Activated CD8-positive, alpha-beta memory T cell treated with anti-CD3 and anti-CD28 coated beads, Interleukin-2, amount 10 ng/mL, durations not matched to agents 7 days and 5 days (primary cell): ENCODE data around the gene ZBTB34. TPM values are rescaled to one million over a fixed set of nuclear protein-coding genes. Genes with fewer than 3 reads are reported as not detected.
A peak's percentile ranks its signal among the peaks of the same experiment; 100 is the strongest.
"Not testable (repeated sequence)": the region's sequence is repeated elsewhere in the genome, so short reads cannot be mapped to it uniquely, and the experiment has no call there.

ENCODE experiments used
- ATAC-seq: fragments of 150-1000 bp; cut with Tn5 transposase; one replicate; pipeline ENCODE4 v1.10.0; 2021; ENCODE audit warnings: moderate library complexity
- CTCF ChIA-PET: fragments of 350-600 bp; sonication (Branson Sonifier 250); formaldehyde crosslinking; loops from one replicate; lab custom pipeline; 2021; ENCODE audit warnings: antibody characterized with exemption; lab: Charles Lee
- DNase-seq: peaks from one replicate; pipeline ENCODE4 v3.0.0-alpha.2; 2020
- H3K27ac Mint-ChIP-seq: one replicate; pipeline ENCODE4 v1.8.0; 2021; ENCODE audit warnings: mild to moderate bottlenecking, mixed read lengths
- H3K27me3 Mint-ChIP-seq: one replicate; pipeline ENCODE4 v1.8.0; 2021; ENCODE audit warnings: mixed read lengths
- H3K36me3 Mint-ChIP-seq: one replicate; pipeline ENCODE4 v1.8.0; 2021; ENCODE audit warnings: mild to moderate bottlenecking, mixed read lengths
- H3K4me1 Mint-ChIP-seq: one replicate; pipeline ENCODE4 v1.8.0; 2021; ENCODE audit warnings: mixed read lengths
- H3K4me3 Mint-ChIP-seq: one replicate; pipeline ENCODE4 v1.8.0; 2021; ENCODE audit warnings: mild to moderate bottlenecking, moderate library complexity, mixed read lengths
- H3K9me3 Mint-ChIP-seq: one replicate; pipeline ENCODE4 v1.8.0; 2022; ENCODE audit warnings: low read depth, mixed read lengths
- total RNA-seq, 2 experiments: library from RNA; stranded (reverse); gene quantifications; one replicate each; pipeline ENCODE4 v1.2.3, GENCODE V29; 2021

ZBTB34 gene, protein sequence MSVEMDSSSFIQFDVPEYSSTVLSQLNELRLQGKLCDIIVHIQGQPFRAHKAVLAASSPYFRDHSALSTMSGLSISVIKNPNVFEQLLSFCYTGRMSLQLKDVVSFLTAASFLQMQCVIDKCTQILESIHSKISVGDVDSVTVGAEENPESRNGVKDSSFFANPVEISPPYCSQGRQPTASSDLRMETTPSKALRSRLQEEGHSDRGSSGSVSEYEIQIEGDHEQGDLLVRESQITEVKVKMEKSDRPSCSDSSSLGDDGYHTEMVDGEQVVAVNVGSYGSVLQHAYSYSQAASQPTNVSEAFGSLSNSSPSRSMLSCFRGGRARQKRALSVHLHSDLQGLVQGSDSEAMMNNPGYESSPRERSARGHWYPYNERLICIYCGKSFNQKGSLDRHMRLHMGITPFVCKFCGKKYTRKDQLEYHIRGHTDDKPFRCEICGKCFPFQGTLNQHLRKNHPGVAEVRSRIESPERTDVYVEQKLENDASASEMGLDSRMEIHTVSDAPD
- total RNA-seq, result 1 to 10 TPM; 7.4 to 7.5 TPM

DNA sequence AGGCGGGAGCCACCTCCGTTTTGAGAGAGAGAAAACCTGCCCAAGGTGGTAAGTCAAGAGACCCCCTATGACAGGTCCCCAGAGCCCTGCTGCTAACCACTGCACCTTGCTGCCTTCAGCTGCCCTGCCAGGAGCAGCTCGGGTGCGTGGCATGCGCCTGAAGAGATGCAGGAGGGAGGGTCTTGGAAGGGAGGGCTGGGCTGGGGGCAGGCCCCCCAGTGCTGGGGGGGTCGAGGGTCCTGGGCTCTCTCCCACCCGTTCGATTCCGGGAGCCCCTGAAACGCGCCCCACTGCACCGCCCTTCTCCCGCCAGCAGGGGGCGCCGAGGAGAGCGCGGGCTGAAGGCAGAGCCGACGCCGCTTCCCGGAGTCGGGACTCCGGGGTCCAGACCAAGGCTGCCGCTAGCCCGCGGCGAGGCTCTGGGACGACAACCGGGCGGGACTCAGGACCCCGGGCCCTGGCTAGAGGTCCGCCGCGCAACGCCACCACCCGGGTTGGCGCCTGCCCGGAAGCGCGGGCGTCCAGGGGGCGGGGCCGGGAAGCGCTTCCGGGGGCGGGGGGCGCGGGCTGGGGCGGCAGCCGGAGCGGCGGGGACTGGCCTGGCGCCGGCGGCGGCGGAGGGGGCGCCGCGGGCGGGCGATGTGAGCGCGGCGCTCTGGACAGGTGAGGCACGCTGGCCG lies at the start of gene ZBTB34:
Gene ZBTB34 (plus strand): TSS at position 563 of the 680 bp plus-strand sequence. CDS start 18,761 bp downstream, outside the sequence.
- DNase-seq (peak; percentile 81), ATAC-seq (peak; percentile 81)
- H3K4me1 Mint-ChIP-seq, result peaks cover 24% of the 10 kb centered on the region
- peak within 1 kb of the TSS; percentile 84 for H3K27ac Mint-ChIP-seq
- no peaks in the 10 kb centered on the region for H3K9me3 Mint-ChIP-seq
- H3K4me3 Mint-ChIP-seq, result peak within 1 kb of the TSS; percentile 76
- CTCF ChIA-PET, result interaction anchor here (0.6 to 3.0 kb wide), 12 partner anchors 9 to 472 kb away, joined by 3 to 17 read pairs (median 4); partner anchors contain the start of gene ZBTB43
- H3K36me3 Mint-ChIP-seq, result peaks cover 7% of the 10 kb centered on the region
- H3K27me3 Mint-ChIP-seq, result peaks cover 23% of the 10 kb centered on the region

DNA sequence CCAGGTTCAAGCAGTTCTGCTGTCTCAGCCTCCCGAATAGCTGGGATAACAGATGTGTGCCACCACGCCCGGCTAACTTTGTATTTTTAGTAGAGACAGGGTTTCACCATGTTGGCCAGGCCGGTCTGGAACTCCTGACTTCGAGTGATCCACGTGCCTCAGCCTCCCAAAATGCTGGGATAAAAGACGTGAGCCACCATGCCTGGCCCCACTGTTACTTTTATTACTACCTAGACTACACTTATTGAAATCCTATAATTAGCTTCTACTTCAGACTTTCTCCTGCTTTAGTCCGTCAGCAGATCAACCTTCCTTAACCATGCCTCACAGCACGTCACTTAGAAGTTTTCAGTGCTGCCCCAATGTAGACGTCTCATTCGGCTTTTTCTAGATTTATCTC lies 47.4 kb upstream of the ZBTB34 start:
- H3K27ac Mint-ChIP-seq, result no peak overlapping the region
- no peak for DNase-seq
- H3K4me1 Mint-ChIP-seq, result peaks cover 15% of the 10 kb centered on the region
- CTCF ChIA-PET, result no interaction called here
- peaks cover 62% of the 10 kb centered on the region for H3K36me3 Mint-ChIP-seq
- H3K4me3 Mint-ChIP-seq, result no peak overlapping the region
- ATAC-seq, result no peak
- peaks cover 10% of the 10 kb centered on the region for H3K9me3 Mint-ChIP-seq
- H3K27me3 Mint-ChIP-seq, result no peaks in the 10 kb centered on the region

DNA sequence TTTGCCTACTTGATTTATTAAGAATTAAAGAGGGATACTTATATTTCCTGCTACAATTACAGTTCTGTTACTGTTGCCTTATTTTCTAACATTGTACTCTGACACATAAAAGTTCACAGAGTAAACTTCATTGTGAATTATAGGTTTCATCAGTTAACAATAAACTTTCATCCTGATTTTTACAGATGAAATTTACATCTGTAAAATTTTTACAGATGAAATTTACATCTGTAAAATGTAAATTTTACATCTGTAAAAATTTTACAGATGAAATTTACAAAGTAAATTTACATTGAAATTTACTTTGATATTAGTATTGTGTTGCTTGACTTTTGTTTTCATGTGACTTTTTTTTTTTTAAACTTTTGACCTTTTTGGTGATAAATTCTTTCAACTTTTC lies 46.3 kb upstream of the ZBTB34 start:
- DNase-seq (no peak), ATAC-seq (no peak)
- CTCF ChIA-PET, result no interaction called here
- peaks cover 71% of the 10 kb centered on the region for H3K36me3 Mint-ChIP-seq
- peaks cover 18% of the 10 kb centered on the region for H3K9me3 Mint-ChIP-seq
- no peaks in the 10 kb centered on the region for H3K27me3 Mint-ChIP-seq
- no peak overlapping the region for H3K4me3 Mint-ChIP-seq
- H3K4me1 Mint-ChIP-seq, result peaks cover 18% of the 10 kb centered on the region
- H3K27ac Mint-ChIP-seq, result no peak overlapping the region

DNA sequence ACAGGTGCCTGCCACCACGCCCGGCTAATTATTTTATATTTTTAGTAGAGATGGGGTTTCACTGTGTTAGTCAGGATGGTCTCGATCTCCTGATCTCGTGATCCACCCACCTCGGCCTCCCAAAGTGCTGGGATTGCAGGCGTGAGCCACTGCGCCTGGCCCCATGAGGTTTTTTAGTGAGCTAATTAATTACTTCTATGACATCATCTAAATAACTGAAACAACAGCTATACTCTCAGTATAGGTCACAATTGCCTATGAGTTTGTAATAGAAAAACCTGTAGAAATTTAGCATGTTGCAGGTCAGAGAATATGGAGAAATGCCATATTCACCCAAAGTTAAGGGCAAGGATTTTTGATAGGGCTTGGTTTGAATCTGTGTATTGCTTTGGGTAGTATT lies 42.8 kb upstream of the ZBTB34 start:
- H3K27me3 Mint-ChIP-seq, ATAC-seq, H3K27ac Mint-ChIP-seq, H3K4me3 Mint-ChIP-seq, DNase-seq, CTCF ChIA-PET: not testable (repeated sequence)
- Mint-ChIP-seq H3K36me3 (peaks cover 84% of the 10 kb centered on the region), H3K9me3 (peaks cover 24% of the 10 kb centered on the region), H3K4me1 (peaks cover 25% of the 10 kb centered on the region)

DNA sequence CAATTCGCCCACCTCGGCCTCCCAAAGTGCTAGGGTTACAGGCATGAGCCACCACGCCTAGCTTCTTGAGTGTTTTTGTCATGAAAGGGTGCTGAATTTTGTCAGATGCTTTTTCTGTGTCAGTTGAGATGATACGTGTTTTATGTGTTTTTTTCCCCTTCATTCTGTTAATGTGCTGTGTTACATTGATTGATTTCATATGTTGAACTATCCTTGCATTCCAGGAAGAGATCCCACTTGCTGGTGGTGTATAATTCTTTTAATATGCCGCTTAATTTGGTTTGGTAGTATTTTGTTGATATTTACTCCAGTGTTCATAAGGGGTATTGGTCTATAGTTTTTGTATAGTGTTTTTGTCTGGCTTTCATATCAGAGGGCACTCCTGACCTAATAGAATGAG lies 42.0 kb upstream of the ZBTB34 start:
- Mint-ChIP-seq H3K9me3 (peaks cover 24% of the 10 kb centered on the region), H3K36me3 (peaks cover 82% of the 10 kb centered on the region), H3K27me3 (no peaks in the 10 kb centered on the region), H3K4me3 (no peak overlapping the region), H3K27ac (no peak overlapping the region), H3K4me1 (peaks cover 23% of the 10 kb centered on the region)
- CTCF ChIA-PET, result no interaction called here
- DNase-seq, result no peak
- no peak for ATAC-seq

DNA sequence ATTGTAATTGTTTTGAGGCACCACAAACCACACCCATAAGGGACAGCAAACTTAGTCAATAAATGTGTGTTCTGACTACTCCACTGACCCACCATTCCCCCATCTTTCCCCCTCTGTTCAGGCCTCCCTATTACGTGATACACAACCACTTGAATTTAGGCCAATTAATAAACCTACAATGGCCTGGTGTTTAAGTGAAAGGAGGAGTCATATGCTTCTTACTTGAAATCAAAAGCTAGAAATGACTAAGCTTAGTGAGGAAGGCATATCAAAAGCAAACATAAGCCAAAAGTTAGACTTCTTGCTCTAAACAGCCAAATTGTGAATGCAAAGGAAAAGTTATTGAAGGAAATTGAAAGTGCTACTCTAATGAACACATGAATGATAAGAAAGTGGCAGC lies 41.0 kb upstream of the ZBTB34 start:
- H3K36me3 Mint-ChIP-seq, result peaks cover 81% of the 10 kb centered on the region
- peaks cover 23% of the 10 kb centered on the region for H3K4me1 Mint-ChIP-seq
- H3K27ac Mint-ChIP-seq, result peak overlapping the region; percentile 3
- H3K27me3 Mint-ChIP-seq, result no peaks in the 10 kb centered on the region
- CTCF ChIA-PET, result interaction anchor here (1.0 to 1.6 kb wide), 2 partner anchors 12 to 38 kb away, joined by 3 to 6 read pairs; no protein-coding TSS in a partner anchor
- no peak overlapping the region for H3K4me3 Mint-ChIP-seq
- peak; percentile 85 for ATAC-seq
- peaks cover 24% of the 10 kb centered on the region for H3K9me3 Mint-ChIP-seq
- no peak for DNase-seq

DNA sequence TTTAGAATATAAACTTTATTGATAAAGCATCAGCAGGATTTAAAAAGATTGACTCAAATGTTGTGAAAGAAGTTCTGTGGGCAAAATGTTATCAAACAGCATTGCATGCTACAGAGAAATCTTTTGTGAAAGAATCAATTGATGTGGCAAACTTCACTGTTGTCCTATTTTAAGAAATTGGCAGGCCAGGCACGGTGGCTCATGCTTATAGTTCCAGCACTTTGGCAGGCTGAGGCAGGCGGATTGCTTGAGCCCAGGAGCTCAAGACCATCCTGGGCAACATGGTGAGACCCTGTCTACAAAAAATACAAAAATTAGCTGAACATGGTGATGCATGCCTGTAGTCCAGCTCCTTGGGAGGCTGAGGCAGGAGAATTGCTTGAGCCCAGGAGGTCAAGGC lies 38.2 kb upstream of the ZBTB34 start:
- CTCF ChIA-PET, result interaction anchor here (1.0 kb wide), 1 partner anchor 44 kb away, joined by 4 read pairs; no protein-coding TSS in a partner anchor
- H3K4me1 Mint-ChIP-seq, result peaks cover 24% of the 10 kb centered on the region
- peaks cover 70% of the 10 kb centered on the region for H3K36me3 Mint-ChIP-seq
- no peak overlapping the region for H3K4me3 Mint-ChIP-seq
- no peak overlapping the region for H3K27ac Mint-ChIP-seq
- ATAC-seq, result no peak
- no peak for DNase-seq
- no peaks in the 10 kb centered on the region for H3K27me3 Mint-ChIP-seq
- peaks cover 14% of the 10 kb centered on the region for H3K9me3 Mint-ChIP-seq

DNA sequence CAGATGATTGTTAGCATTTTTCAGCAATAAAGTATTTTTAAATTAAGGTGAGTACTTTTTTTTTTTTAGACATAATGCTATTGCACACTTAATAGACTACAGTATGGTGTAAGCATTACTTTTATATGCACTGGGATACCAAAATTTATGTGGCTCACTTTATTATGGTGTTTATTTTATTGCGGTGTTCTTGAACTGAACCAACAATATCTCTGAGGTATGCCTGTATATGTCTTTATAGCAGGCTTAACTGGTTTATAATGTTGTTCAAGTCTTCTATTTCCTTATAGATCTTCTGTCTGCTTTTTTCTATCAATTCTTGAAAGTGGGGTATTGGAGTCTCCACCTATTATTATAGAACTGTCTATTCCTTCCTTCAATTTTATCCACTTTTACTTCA lies 37.6 kb upstream of the ZBTB34 start:
- DNase-seq (no peak), ATAC-seq (no peak)
- H3K36me3 Mint-ChIP-seq, result peaks cover 67% of the 10 kb centered on the region
- H3K4me1 Mint-ChIP-seq, result peaks cover 24% of the 10 kb centered on the region
- no peak overlapping the region for H3K4me3 Mint-ChIP-seq
- peaks cover 14% of the 10 kb centered on the region for H3K9me3 Mint-ChIP-seq
- H3K27me3 Mint-ChIP-seq, result no peaks in the 10 kb centered on the region
- H3K27ac Mint-ChIP-seq, result no peak overlapping the region
- CTCF ChIA-PET, result interaction anchor here (1.0 kb wide), 1 partner anchor 44 kb away, joined by 4 read pairs; no protein-coding TSS in a partner anchor

DNA sequence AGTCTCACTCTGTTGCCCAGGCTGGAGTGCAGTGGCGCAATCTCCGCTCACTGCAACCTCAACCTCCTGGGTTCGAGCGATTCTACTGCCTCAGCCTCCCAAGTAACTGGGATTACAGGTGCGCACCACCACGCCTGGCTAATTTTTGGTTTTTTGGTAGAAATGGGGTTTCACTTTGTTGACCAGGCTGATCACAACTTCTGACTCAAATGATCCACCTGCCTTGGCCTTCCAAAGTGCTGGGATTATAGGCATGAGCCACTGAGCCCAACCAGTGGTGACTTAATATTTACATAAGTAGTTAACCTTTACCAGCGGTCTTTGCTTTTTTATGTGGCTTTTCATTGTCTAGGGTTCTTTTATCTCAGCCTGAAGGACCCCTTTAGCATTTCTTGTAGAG lies 36.4 kb upstream of the ZBTB34 start:
- CTCF ChIA-PET, ATAC-seq, H3K27ac Mint-ChIP-seq, H3K27me3 Mint-ChIP-seq, H3K9me3 Mint-ChIP-seq, H3K4me3 Mint-ChIP-seq, DNase-seq: not testable (repeated sequence)
- Mint-ChIP-seq H3K36me3 (peaks cover 58% of the 10 kb centered on the region), H3K4me1 (peaks cover 22% of the 10 kb centered on the region)

DNA sequence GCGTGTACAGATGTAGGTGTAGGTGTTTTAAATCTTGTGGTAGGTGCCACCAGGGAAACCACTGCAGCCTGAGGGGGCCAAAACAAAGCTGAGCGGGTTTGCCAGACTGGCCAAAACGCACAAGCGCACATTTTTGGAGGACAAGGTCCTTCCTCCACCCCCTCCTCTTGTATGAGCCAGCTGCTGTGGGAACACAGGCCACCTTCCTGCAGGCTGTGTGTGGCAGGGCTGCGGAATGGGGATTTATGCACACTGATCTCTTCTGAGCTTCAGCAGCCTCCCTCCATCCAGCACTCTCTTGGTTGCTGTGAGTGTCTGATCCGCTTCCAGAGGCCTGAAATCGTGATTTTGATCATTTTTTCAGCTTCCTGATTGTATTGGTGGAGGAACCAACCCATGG lies 33.2 kb upstream of the ZBTB34 start:
- CTCF ChIA-PET, result no interaction called here
- Mint-ChIP-seq H3K36me3 (peaks cover 39% of the 10 kb centered on the region), H3K27me3 (no peaks in the 10 kb centered on the region), H3K9me3 (no peaks in the 10 kb centered on the region), H3K4me3 (no peak overlapping the region), H3K4me1 (peaks cover 26% of the 10 kb centered on the region), H3K27ac (no peak overlapping the region)
- ATAC-seq, result no peak
- DNase-seq, result no peak

DNA sequence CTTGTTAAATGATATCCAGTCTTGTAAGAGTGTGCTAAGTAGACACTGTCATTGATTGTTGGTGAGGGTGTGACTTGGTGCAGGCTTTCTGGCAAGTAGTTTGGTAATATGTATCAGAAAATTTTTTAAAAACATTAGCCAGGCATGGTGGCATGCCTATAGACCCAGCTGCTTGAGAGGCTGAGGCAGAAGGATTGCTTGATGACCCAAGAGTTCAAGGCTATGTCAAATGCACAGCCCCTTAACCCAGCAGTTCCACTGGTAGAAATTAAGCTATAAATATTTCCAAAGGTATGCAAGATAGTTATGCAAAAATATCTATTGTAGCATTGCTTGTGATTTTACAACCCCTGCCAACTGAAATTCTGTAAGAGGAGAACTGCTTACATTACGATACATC lies 31.4 kb upstream of the ZBTB34 start:
- CTCF ChIA-PET, result interaction anchor here (1.4 to 2.3 kb wide), 2 partner anchors 23 to 31 kb away, joined by 4 to 5 read pairs; partner anchors contain the start of gene ZBTB34
- DNase-seq (no peak), ATAC-seq (no peak)
- Mint-ChIP-seq H3K36me3 (peaks cover 44% of the 10 kb centered on the region), H3K27me3 (no peaks in the 10 kb centered on the region), H3K4me1 (peaks cover 31% of the 10 kb centered on the region), H3K9me3 (no peaks in the 10 kb centered on the region), H3K4me3 (no peak overlapping the region), H3K27ac (no peak overlapping the region)

DNA sequence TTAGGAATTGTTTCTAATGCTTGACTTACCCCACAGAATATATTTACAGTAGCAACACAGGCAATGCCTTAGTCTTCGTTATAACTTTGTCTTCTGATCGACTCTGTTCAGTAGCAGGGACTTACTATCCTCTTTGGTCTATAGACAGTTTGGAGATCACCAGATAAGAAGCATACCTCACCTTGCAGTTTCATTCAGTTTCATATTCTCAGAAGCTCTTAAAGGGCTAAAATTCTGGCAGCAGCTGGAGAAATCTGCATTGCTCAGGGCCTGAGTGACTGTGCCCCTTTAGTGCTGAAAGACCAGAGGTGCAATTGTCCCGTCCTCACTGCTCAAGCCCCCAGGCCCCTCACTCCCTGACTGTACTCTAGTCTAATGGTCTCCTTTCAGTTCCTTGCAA lies 29.6 kb upstream of the ZBTB34 start:
- H3K36me3 Mint-ChIP-seq, result peaks cover 42% of the 10 kb centered on the region
- peak; percentile 74 for ATAC-seq
- no peak for DNase-seq
- no peaks in the 10 kb centered on the region for H3K27me3 Mint-ChIP-seq
- H3K4me1 Mint-ChIP-seq, result peaks cover 40% of the 10 kb centered on the region
- H3K4me3 Mint-ChIP-seq, result no peak overlapping the region
- H3K9me3 Mint-ChIP-seq, result no peaks in the 10 kb centered on the region
- peak overlapping the region; percentile 50 for H3K27ac Mint-ChIP-seq
- CTCF ChIA-PET, result interaction anchor here (1.0 to 2.3 kb wide), 5 partner anchors 18 to 125 kb away, joined by 3 to 5 read pairs (median 4); partner anchors contain the start of gene ZBTB34

DNA sequence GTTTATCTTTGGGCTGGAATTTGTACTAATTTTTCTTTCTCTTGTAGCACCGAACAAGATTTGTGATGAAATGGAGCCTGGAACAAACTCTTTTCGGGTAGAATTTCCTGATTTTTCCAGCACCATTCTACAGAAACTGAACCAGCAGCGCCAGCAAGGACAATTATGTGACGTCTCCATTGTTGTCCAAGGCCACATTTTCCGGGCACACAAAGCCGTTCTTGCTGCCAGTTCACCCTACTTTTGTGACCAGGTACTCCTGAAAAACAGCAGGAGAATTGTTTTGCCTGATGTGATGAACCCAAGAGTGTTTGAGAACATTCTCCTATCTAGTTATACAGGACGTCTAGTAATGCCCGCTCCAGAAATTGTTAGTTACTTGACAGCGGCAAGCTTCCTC lies 28.0 kb upstream of the ZBTB34 start:
- no peak for ATAC-seq
- no peak for DNase-seq
- Mint-ChIP-seq H3K27ac (no peak overlapping the region), H3K9me3 (no peaks in the 10 kb centered on the region), H3K4me1 (peaks cover 45% of the 10 kb centered on the region), H3K4me3 (no peak overlapping the region), H3K27me3 (no peaks in the 10 kb centered on the region), H3K36me3 (peaks cover 46% of the 10 kb centered on the region)
- CTCF ChIA-PET, result interaction anchor here (1.4 to 1.5 kb wide), 2 partner anchors 13 to 27 kb away, joined by 4 to 6 read pairs; partner anchors contain the start of gene ZBTB34
